NCI-H2196 treated with DMSO at 0.1 percent for 48 hours (cell line): ENCODE measurements around the gene DIP2C.

Experiments
- DNase-seq: peaks from one replicate; lab custom pipeline; 2025; ENCODE audit not compliant: unreplicated experiment; lab: John Stamatoyannopoulos, UW

DIP2C gene

GRCh38 chr10:558364-558763, 131.1 kb downstream of the DIP2C start:
- no peak for DNase-seq

- DNase-seq, result no peak
Observed at GRCh38 chr10:557792-558328, 131.6 kb downstream of the DIP2C start.

- no peak for DNase-seq
Observed at GRCh38 chr10:556971-557637, 132.4 kb downstream of the DIP2C start.

GRCh38 chr10:555682-556350, 133.7 kb downstream of the DIP2C start:
- DNase-seq, result no peak

- DNase-seq, result no peak
Observed at GRCh38 chr10:555281-555680, 134.2 kb downstream of the DIP2C start.

GRCh38 chr10:554182-554848, 135.2 kb downstream of the DIP2C start:
- DNase-seq, result no peak

GRCh38 chr10:553233-553632, 136.2 kb downstream of the DIP2C start:
- DNase-seq, result no peak

GRCh38 chr10:552679-553078, 136.8 kb downstream of the DIP2C start:
- no peak for DNase-seq

GRCh38 chr10:551373-552252, 137.9 kb downstream of the DIP2C start:
- no peak for DNase-seq

GRCh38 chr10:550665-551372, 138.6 kb downstream of the DIP2C start:
- no peak for DNase-seq

GRCh38 chr10:549391-549790, 140.1 kb downstream of the DIP2C start:
- no peak for DNase-seq

GRCh38 chr10:548238-548901, 141.1 kb downstream of the DIP2C start:
- DNase-seq, result no peak

GRCh38 chr10:547591-548081, 141.8 kb downstream of the DIP2C start:
- DNase-seq, result no peak

GRCh38 chr10:546971-547590, 142.4 kb downstream of the DIP2C start:
- no peak for DNase-seq

GRCh38 chr10:546451-546850, 143.0 kb downstream of the DIP2C start:
- no peak for DNase-seq

- DNase-seq, result no peak
Observed at GRCh38 chr10:543862-544822, 145.3 kb downstream of the DIP2C start.

- no peak for DNase-seq
Observed at GRCh38 chr10:543131-543530, 146.3 kb downstream of the DIP2C start.

GRCh38 chr10:541750-542371, 147.6 kb downstream of the DIP2C start:
- DNase-seq, result no peak
